Endodermal cell (in vitro differentiated cells): Measurements from ENCODE around the gene GK2. TPM values are rescaled to one million over a fixed set of nuclear protein-coding genes. Genes with fewer than 3 reads are reported as not detected.

ENCODE experiments used
- DNase-seq: peaks from one replicate; pipeline ENCODE4 v3.0.0-alpha.2; 2017
- H3K27ac ChIP-seq: 2 replicates; pipeline ENCODE4 v1.5.1; 2013; ENCODE audit warnings: mild to moderate bottlenecking, low read depth, low read length, moderate library complexity
- H3K27me3 ChIP-seq: 2 replicates; pipeline ENCODE4 v1.6.1; 2013; ENCODE audit warnings: mild to moderate bottlenecking, low read length, moderate library complexity; ENCODE audit not compliant: insufficient read depth, control insufficient read depth, poor library complexity, severe bottlenecking
- H3K36me3 ChIP-seq: 2 replicates; pipeline ENCODE4 v1.7.0; 2013; ENCODE audit warnings: mild to moderate bottlenecking, low read length, moderate library complexity; ENCODE audit not compliant: control insufficient read depth, insufficient read depth
- H3K4me1 ChIP-seq: one replicate; pipeline ENCODE4 v1.7.0; 2013; ENCODE audit warnings: low read length; ENCODE audit not compliant: control insufficient read depth, insufficient read depth
- H3K4me3 ChIP-seq: 2 replicates; pipeline ENCODE4 v1.5.1; 2013; ENCODE audit warnings: mild to moderate bottlenecking, low read length, moderate library complexity
- H3K9ac ChIP-seq: 2 replicates; pipeline ENCODE4 v1.6.1; 2013; ENCODE audit warnings: mild to moderate bottlenecking, low read length, moderate library complexity; ENCODE audit not compliant: poor library complexity, severe bottlenecking; ENCODE audit errors: extremely low read depth
- H3K9me3 ChIP-seq: 2 replicates; pipeline ENCODE4 v1.6.1; 2013; ENCODE audit warnings: mild to moderate bottlenecking, low read length, moderate library complexity; ENCODE audit not compliant: control insufficient read depth
- H3K27ac Mint-ChIP-seq: 2 replicates; pipeline ENCODE4 v1.8.0; 2020; ENCODE audit warnings: mixed read lengths
- H3K27me3 Mint-ChIP-seq: 2 replicates; pipeline ENCODE4 v1.8.0; 2021; ENCODE audit warnings: mild to moderate bottlenecking, mixed read lengths; ENCODE audit not compliant: insufficient read depth
- H3K36me3 Mint-ChIP-seq: 2 replicates; pipeline ENCODE4 v1.8.0; 2020; ENCODE audit warnings: low read depth, mixed read lengths
- H3K4me1 Mint-ChIP-seq: 2 replicates; pipeline ENCODE4 v1.8.0; 2020; ENCODE audit warnings: mixed read lengths
- H3K4me3 Mint-ChIP-seq: 2 replicates; pipeline ENCODE4 v1.8.0; 2020; ENCODE audit warnings: mild to moderate bottlenecking, moderate library complexity, mixed read lengths
- H3K9me3 Mint-ChIP-seq: 2 replicates; pipeline ENCODE4 v1.8.0; 2020; ENCODE audit warnings: mild to moderate bottlenecking, mixed read lengths
- WGBS, 2 experiments: methylation state at CpG; one replicate each; pipeline versions ENCODE4 v1.1.5 to v1.1.7; 2013; ENCODE audit warnings: missing lambda C conversion rate in 2 of 2, mixed read lengths in 1 of 2; ENCODE audit not compliant: insufficient coverage in 1 of 2, insufficient read length in 1 of 2; 5-methylcytosine and 5-hydroxymethylcytosine counted together
- total RNA-seq, 2 donors: library from RNA; stranded (reverse); fragmentation: NEBNext Ultra II Directional in 1 of 2; extraction: Animal tissue kit (Norgen Biotek cat#: 25700) in 1 of 2; gene quantifications; 2 replicates in 1 of 2; 3 replicates in 1 of 2; pipeline ENCODE4 v1.2.1, GENCODE V29; 2021
- TF ChIP-seq, protein P1 (sequence below): fragments of 200-600 bp; sonication (generic); conservative IDR thresholded peaks from 2 replicates; pipeline ENCODE4 v1.5.0; 2021; ENCODE audit warnings: antibody characterized with exemption, mild to moderate bottlenecking

Gene GK2
- total RNA-seq, 2 donors from 2014 or later = not detected

DNA sequence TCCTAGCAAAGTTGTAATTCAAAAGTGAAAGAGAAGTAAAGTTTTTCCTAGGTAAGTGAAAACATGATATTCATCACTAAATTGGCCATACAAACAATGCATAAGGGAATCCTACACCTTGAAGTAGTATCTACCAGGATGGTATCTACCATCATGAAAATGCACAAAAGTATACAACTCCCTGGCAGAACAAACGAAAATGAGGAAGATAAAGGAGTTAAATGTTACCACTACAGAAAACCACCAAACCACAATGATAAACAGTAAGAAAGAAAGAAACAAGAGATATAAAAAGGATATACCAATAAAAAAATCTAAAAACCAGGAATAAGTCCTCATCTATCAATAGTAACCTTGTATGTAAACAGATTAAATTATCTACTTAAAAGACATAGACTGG is 26.9 kb downstream of the GK2 start:
- Histone ChIP-seq H3K4me3 (no peak overlapping the region), H3K9me3 (no peaks in the 10 kb centered on the region), H3K9ac (no peak overlapping the region), H3K4me1 (no peaks in the 10 kb centered on the region), H3K36me3 (no peaks in the 10 kb centered on the region), H3K27me3 (no peaks in the 10 kb centered on the region), H3K27ac (no peak overlapping the region)
- TF ChIP-seq, protein P1, sequence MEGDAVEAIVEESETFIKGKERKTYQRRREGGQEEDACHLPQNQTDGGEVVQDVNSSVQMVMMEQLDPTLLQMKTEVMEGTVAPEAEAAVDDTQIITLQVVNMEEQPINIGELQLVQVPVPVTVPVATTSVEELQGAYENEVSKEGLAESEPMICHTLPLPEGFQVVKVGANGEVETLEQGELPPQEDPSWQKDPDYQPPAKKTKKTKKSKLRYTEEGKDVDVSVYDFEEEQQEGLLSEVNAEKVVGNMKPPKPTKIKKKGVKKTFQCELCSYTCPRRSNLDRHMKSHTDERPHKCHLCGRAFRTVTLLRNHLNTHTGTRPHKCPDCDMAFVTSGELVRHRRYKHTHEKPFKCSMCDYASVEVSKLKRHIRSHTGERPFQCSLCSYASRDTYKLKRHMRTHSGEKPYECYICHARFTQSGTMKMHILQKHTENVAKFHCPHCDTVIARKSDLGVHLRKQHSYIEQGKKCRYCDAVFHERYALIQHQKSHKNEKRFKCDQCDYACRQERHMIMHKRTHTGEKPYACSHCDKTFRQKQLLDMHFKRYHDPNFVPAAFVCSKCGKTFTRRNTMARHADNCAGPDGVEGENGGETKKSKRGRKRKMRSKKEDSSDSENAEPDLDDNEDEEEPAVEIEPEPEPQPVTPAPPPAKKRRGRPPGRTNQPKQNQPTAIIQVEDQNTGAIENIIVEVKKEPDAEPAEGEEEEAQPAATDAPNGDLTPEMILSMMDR = no peak
- Mint-ChIP-seq H3K4me1 (no peaks in the 10 kb centered on the region), H3K4me3 (no peak overlapping the region), H3K36me3 (no peaks in the 10 kb centered on the region), H3K27me3 (no peaks in the 10 kb centered on the region), H3K27ac (no peak overlapping the region), H3K9me3 (no peaks in the 10 kb centered on the region)
- WGBS, 2 experiments = no CpG with 5 or more reads among the region's 1 CpG
- no peak for DNase-seq

DNA sequence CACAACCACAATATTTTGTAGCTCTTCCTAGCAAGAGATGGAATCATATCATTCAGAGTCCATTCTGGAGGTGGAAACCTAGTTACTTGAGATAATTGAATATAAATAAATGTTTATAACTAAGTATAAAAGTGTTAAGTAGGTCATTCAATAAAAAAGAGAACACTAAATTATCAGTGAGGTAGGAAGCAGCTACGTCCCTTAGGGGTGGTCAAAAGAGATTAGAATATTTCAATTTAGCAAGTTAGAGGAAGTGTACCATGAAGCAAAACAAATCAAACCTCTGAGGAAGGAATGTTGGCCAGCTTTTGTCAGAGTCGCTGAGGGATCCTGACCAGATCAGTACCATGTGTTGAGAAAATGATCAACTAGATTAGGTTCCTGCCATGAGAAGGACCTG is 38.0 kb downstream of the GK2 start:
- no peak overlapping the region for H3K27ac Mint-ChIP-seq
- no peak overlapping the region for H3K4me3 ChIP-seq
- H3K9me3 ChIP-seq = no peaks in the 10 kb centered on the region
- H3K9me3 Mint-ChIP-seq = no peaks in the 10 kb centered on the region
- no peak overlapping the region for H3K27ac ChIP-seq
- H3K4me1 ChIP-seq = no peaks in the 10 kb centered on the region
- no peak for DNase-seq
- no peak overlapping the region for H3K4me3 Mint-ChIP-seq
- H3K36me3 ChIP-seq = no peaks in the 10 kb centered on the region
- TF ChIP-seq, protein P1 = no peak
- no peak overlapping the region for H3K9ac ChIP-seq
- H3K27me3 ChIP-seq = no peaks in the 10 kb centered on the region
- no peaks in the 10 kb centered on the region for H3K27me3 Mint-ChIP-seq
- peaks cover 2% of the 10 kb centered on the region for H3K4me1 Mint-ChIP-seq
- no peaks in the 10 kb centered on the region for H3K36me3 Mint-ChIP-seq
- 89 to 91% methylated on average over 2 of the region's 2 CpGs for WGBS, 2 experiments

DNA sequence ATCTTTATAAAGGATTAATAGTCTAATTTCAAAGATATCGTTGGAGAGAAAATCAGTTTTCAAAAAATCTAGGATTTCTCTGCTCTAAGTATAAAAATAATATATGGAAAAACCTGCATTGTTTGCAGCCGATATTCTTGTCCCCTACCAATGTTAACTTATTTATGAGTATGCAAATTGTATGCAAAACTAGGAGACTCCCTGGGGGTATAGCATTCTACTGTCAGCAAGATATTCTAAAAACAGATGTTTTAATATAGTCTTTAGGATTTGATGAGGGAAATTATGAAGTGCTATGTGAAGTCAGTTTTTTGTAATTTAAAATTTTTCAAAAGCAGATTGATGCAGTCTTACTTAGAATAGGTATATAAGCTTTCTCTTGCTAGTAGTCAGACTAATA is 40.9 kb downstream of the GK2 start:
- 96% methylated on average over 2 of the region's 2 CpGs; no CpG with 5 or more reads in 1 of the 2 experiments for WGBS, 2 experiments

More for the DNA sequence above, 40.9 kb downstream of the GK2 start:
- Histone ChIP-seq H3K4me1 (no peaks in the 10 kb centered on the region), H3K27ac (no peak overlapping the region), H3K27me3 (no peaks in the 10 kb centered on the region), H3K4me3 (no peak overlapping the region), H3K9ac (no peak overlapping the region), H3K36me3 (no peaks in the 10 kb centered on the region), H3K9me3 (no peaks in the 10 kb centered on the region)
- H3K4me3 Mint-ChIP-seq = no peak overlapping the region
- DNase-seq = no peak
- H3K36me3 Mint-ChIP-seq = no peaks in the 10 kb centered on the region
- no peaks in the 10 kb centered on the region for H3K9me3 Mint-ChIP-seq
- H3K27ac Mint-ChIP-seq = no peak overlapping the region
- H3K4me1 Mint-ChIP-seq = peaks cover 2% of the 10 kb centered on the region
- H3K27me3 Mint-ChIP-seq = no peaks in the 10 kb centered on the region
- TF ChIP-seq, protein P1 = no peak
